SK-N-SH (cell line): ENCODE measurements around the gene EPYC. TPM values are rescaled to one million over a fixed set of nuclear protein-coding genes. Genes with fewer than 3 reads are reported as not detected.
"Not testable (repeated sequence)": the region's sequence is repeated elsewhere in the genome, so short reads cannot be mapped to it uniquely, and the experiment has no call there.

Source experiments
- CTCF ChIA-PET: fragments of 300-600, 350-600 bp; formaldehyde crosslinking; extraction: SDS; loops from one replicate; lab custom pipeline; 2021; lab: Yijun Ruan, JAX
- POLR2A ChIA-PET: fragments of 350-600 bp; sonication (Branson Sonifier 250); formaldehyde crosslinking; extraction: SDS; loops from one replicate; lab custom pipeline; 2020; ENCODE audit warnings: antibody characterized with exemption, inconsistent platforms; lab: Yijun Ruan, JAX
- DNase-seq: peaks from one replicate; pipeline ENCODE4 v3.0.0; 2012
- H2AFZ ChIP-seq: fragments of 200-600 bp; sonication (generic); 2 replicates; pipeline ENCODE4 v1.8.1; 2016; ENCODE audit warnings: antibody characterized with exemption, mild to moderate bottlenecking, low read depth
- H3F3A ChIP-seq: fragments of 200-600 bp; sonication (generic); replicated peaks from 2 replicates; pipeline ENCODE3; 2016; ENCODE audit warnings: antibody characterized with exemption, mild to moderate bottlenecking; ENCODE audit not compliant: insufficient read depth
- H3K27ac ChIP-seq, 2 experiments: fragments of 200-500 bp in 1 of 2; fragments of 200-600 bp in 1 of 2; sonication (Bioruptor generic) in 1 of 2; sonication (generic), shearing (Covaris generic) in 1 of 2; 2 replicates each; pipeline versions ENCODE4 v1.5.1 to v1.6.1; 2014 to 2016; ENCODE audit warnings: low read depth in 2 of 2, inconsistent platforms in 1 of 2, low read length in 1 of 2, mild to moderate bottlenecking in 1 of 2, mixed read lengths in 1 of 2
- H3K27me3 ChIP-seq: fragments of 200-600 bp; sonication (generic), shearing (Covaris generic); 2 replicates; pipeline ENCODE4 v1.6.1; 2016; ENCODE audit warnings: mixed run types; ENCODE audit not compliant: insufficient read depth
- H3K36me3 ChIP-seq, 2 experiments: fragments of 200-500 bp in 1 of 2; fragments of 200-600 bp in 1 of 2; sonication (Bioruptor generic) in 1 of 2; sonication (generic) in 1 of 2; replicated peaks in 1 of 2; 2 replicates each; pipeline versions ENCODE3 to v1.5.1; 2014 to 2016; ENCODE audit warnings: low read length in 1 of 2, mild to moderate bottlenecking in 1 of 2; ENCODE audit not compliant: insufficient read depth in 2 of 2, control insufficient read depth in 1 of 2
- H3K4me1 ChIP-seq, 2 experiments: fragments of 200-500 bp in 1 of 2; fragments of 200-600 bp in 1 of 2; sonication (Bioruptor generic) in 1 of 2; sonication (generic), shearing (Covaris generic) in 1 of 2; 2 replicates each; pipeline versions ENCODE4 v1.5.1 to v1.6.1; 2014 to 2016; ENCODE audit warnings: low read depth in 1 of 2, low read length in 1 of 2, mixed run types in 1 of 2; ENCODE audit not compliant: insufficient read depth in 2 of 2, control insufficient read depth in 1 of 2
- H3K4me2 ChIP-seq: fragments of 200-600 bp; sonication (generic), shearing (Covaris generic); 2 replicates; pipeline ENCODE4 v1.6.1; 2017; ENCODE audit warnings: mixed run types
- H3K4me3 ChIP-seq, 2 experiments: fragments of 200-500 bp in 1 of 2; fragments of 200-600 bp in 1 of 2; sonication (Bioruptor generic) in 1 of 2; sonication (generic), shearing (Covaris generic) in 1 of 2; 2 replicates each; pipeline versions ENCODE4 v1.5.1 to v1.8.1; 2014 to 2016; ENCODE audit warnings: low read depth in 2 of 2, inconsistent platforms in 1 of 2, low read length in 1 of 2, mild to moderate bottlenecking in 1 of 2, mixed read lengths in 1 of 2, moderate library complexity in 1 of 2
- H3K79me2 ChIP-seq: fragments of 200-600 bp; sonication (generic); 2 replicates; pipeline ENCODE4 v1.8.1; 2017; ENCODE audit warnings: mild to moderate bottlenecking; ENCODE audit not compliant: insufficient read depth
- H3K9ac ChIP-seq: fragments of 200-600 bp; sonication (generic); 2 replicates; pipeline ENCODE4 v1.6.1; 2017; ENCODE audit warnings: mixed run types
- H3K9me2 ChIP-seq: fragments of 200-600 bp; sonication (generic); 2 replicates; pipeline ENCODE4 v1.6.1; 2017; ENCODE audit warnings: mixed run types
- H3K9me3 ChIP-seq: fragments of 200-600 bp; sonication (generic); 2 replicates; pipeline ENCODE4 v1.6.1; 2017; ENCODE audit warnings: mixed run types, mild to moderate bottlenecking, moderate library complexity
- H4K20me1 ChIP-seq: fragments of 200-600 bp; sonication (generic); 2 replicates; pipeline ENCODE4 v1.6.1; 2017; ENCODE audit warnings: mild to moderate bottlenecking, mixed run types; ENCODE audit not compliant: insufficient read depth
- EP300 ChIP-seq, 2 experiments: IDR thresholded peaks; 2 replicates each; pipeline versions ENCODE4 v1.4.0 to v1.6.1; 2012; ENCODE audit warnings: borderline replicate concordance in 1 of 2, low read depth in 1 of 2, low read length in 1 of 2
- EZH2phosphoT487 ChIP-seq: fragments of 200-600 bp; sonication (generic); IDR thresholded peaks from 2 replicates; pipeline ENCODE4 v1.6.1; 2017; ENCODE audit warnings: low read depth, mixed run types, mild to moderate bottlenecking, antibody characterized with exemption, moderate library complexity, borderline replicate concordance
- FOXJ3 ChIP-seq: sonication (generic); formaldehyde crosslinking; IDR thresholded peaks from 2 replicates; pipeline ENCODE4 v1.5.1; 2020; ENCODE audit warnings: mild to moderate bottlenecking, missing genetic modification reagents
- MEF2A ChIP-seq: IDR thresholded peaks from 2 replicates; pipeline ENCODE4 v1.4.0; 2012; ENCODE audit warnings: low read depth, borderline replicate concordance
- RFX5 ChIP-seq: IDR thresholded peaks from 2 replicates; pipeline ENCODE4 v1.6.1; 2012; ENCODE audit warnings: mild to moderate bottlenecking, improper control_type of control experiment, low read length
- RXRA ChIP-seq: IDR thresholded peaks from 2 replicates; pipeline ENCODE4 v1.4.0; 2012; ENCODE audit warnings: low read depth, mild to moderate bottlenecking, borderline replicate concordance
- YY1 ChIP-seq: IDR thresholded peaks from 2 replicates; pipeline ENCODE4 v1.4.0; 2012; ENCODE audit warnings: low read depth, mild to moderate bottlenecking
- WGBS: methylation state at CpG from one replicate; pipeline ENCODE4 v1.1.6; 2017; ENCODE audit warnings: low lambda C conversion rate; 5-methylcytosine and 5-hydroxymethylcytosine counted together
- polyA plus RNA-seq, 3 experiments: library from polyadenylated mRNA; depleted of rRNA; stranded (reverse); fragments of >200 nt; gene quantifications; 2 replicates each; pipeline ENCODE4 v1.2.3, GENCODE V29; 2012
- TF ChIP-seq, protein P1 (sequence below): fragments of 200-600 bp; sonication (generic); IDR thresholded peaks from 2 replicates; pipeline ENCODE4 v1.6.1; 2017; ENCODE audit warnings: antibody characterized with exemption, mild to moderate bottlenecking, moderate library complexity
- TF ChIP-seq, protein P2 (sequence below): IDR thresholded peaks from 2 replicates; pipeline ENCODE4 v1.4.0; 2012; ENCODE audit warnings: low read depth
- TF ChIP-seq, protein P3 (sequence below): IDR thresholded peaks from 2 replicates; pipeline ENCODE4 v1.4.0; 2012; ENCODE audit warnings: low read depth, borderline replicate concordance
- TF ChIP-seq, protein P4 (sequence below): fragments of 150-350 bp; IDR thresholded peaks from 2 replicates; pipeline ENCODE4 v1.6.1; 2017; ENCODE audit warnings: antibody characterized with exemption, low read length, low read depth, borderline replicate concordance

EPYC gene
- polyA plus RNA-seq, 1 of the 3 experiments (the other 2 are of a cell fraction), result not detected

DNA sequence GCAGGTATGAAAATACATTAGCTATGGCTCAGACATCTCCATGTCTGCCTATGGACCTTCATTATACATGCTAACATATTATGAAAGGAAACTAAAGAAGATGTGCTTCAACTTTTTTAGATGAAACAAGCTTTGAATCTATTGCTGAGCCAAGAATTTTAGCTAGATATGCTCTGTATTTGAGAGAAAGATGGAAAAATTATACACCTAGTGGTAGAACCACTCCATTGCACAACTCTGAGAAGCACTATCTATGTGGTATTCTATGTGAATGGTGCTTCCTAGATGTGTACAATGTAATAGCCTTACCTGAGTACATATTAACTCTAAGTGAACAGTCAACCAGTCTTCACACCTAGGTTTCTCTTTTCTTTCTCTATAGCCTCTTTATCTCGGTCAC lies 17.3 kb downstream of the EPYC start:
- H3K27ac ChIP-seq, result no peak overlapping the region
- H3K27me3 ChIP-seq, result no peaks in the 10 kb centered on the region
- 67% methylated on average over 1 of the region's 1 CpG for WGBS
- H3F3A ChIP-seq, result no peaks in the 10 kb centered on the region
- H3K9ac ChIP-seq, result no peak overlapping the region
- TF ChIP-seq, protein P1, sequence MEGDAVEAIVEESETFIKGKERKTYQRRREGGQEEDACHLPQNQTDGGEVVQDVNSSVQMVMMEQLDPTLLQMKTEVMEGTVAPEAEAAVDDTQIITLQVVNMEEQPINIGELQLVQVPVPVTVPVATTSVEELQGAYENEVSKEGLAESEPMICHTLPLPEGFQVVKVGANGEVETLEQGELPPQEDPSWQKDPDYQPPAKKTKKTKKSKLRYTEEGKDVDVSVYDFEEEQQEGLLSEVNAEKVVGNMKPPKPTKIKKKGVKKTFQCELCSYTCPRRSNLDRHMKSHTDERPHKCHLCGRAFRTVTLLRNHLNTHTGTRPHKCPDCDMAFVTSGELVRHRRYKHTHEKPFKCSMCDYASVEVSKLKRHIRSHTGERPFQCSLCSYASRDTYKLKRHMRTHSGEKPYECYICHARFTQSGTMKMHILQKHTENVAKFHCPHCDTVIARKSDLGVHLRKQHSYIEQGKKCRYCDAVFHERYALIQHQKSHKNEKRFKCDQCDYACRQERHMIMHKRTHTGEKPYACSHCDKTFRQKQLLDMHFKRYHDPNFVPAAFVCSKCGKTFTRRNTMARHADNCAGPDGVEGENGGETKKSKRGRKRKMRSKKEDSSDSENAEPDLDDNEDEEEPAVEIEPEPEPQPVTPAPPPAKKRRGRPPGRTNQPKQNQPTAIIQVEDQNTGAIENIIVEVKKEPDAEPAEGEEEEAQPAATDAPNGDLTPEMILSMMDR, result peak; percentile 19; the same call in 1 of the 2 replicates
- no peak for TF ChIP-seq FOXJ3 (CRISPR knock-in tag)
- TF ChIP-seq, protein P2, sequence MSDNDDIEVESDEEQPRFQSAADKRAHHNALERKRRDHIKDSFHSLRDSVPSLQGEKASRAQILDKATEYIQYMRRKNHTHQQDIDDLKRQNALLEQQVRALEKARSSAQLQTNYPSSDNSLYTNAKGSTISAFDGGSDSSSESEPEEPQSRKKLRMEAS, result no peak
- H3K36me3 ChIP-seq, result no peaks in the 10 kb centered on the region
- H3K4me2 ChIP-seq, result no peak overlapping the region
- no peak for DNase-seq
- H3K4me1 ChIP-seq, result no peaks in the 10 kb centered on the region
- no peak overlapping the region for H3K4me3 ChIP-seq
- no peaks in the 10 kb centered on the region for H4K20me1 ChIP-seq
- ChIA-PET POLR2A (no interaction called here), CTCF (interaction anchor here (0.6 to 3.8 kb wide), 5 partner anchors 9 to 368 kb away, joined by 3 to 11 read pairs (median 3); partner anchors contain the start of gene LUM)
- H3K9me2 ChIP-seq, result no peaks in the 10 kb centered on the region
- H2AFZ ChIP-seq, result no peak overlapping the region
- H3K9me3 ChIP-seq, result no peaks in the 10 kb centered on the region
- no peaks in the 10 kb centered on the region for H3K79me2 ChIP-seq

DNA sequence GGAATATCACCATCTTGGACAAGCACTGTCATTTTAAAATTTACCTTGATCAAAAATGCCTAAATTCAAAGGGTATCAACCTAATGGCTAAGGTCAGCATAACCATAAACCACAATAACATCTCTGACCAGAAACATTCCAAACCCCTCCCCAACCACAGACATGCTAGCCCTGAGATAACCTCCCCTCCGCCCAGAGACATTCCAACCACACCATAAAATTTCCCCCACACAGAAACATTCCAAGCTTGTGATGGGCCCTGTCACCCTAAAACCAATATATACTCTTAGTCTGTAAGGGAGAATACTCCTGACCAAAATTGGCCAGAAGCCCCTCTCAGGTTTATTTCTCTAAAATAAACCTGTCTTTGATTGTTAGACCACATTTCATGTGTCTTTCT lies 17.7 kb downstream of the EPYC start:
- H4K20me1 ChIP-seq, result no peaks in the 10 kb centered on the region
- no peaks in the 10 kb centered on the region for H3K36me3 ChIP-seq
- H3K9me3 ChIP-seq, result no peaks in the 10 kb centered on the region
- no peak overlapping the region for H3K9ac ChIP-seq
- CTCF ChIA-PET, result interaction anchor here (1.3 to 3.8 kb wide), 3 partner anchors 9 to 368 kb away, joined by 3 to 11 read pairs (median 5); partner anchors contain the start of gene LUM
- H3K27me3 ChIP-seq, result no peaks in the 10 kb centered on the region
- no peaks in the 10 kb centered on the region for H3K79me2 ChIP-seq
- no peaks in the 10 kb centered on the region for H3K4me1 ChIP-seq
- WGBS, result 100% methylated on average over 1 of the region's 1 CpG
- no peaks in the 10 kb centered on the region for H3K9me2 ChIP-seq
- no peaks in the 10 kb centered on the region for H3F3A ChIP-seq
- no peak overlapping the region for H3K4me2 ChIP-seq
- no peak for DNase-seq
- TF ChIP-seq, protein P3, sequence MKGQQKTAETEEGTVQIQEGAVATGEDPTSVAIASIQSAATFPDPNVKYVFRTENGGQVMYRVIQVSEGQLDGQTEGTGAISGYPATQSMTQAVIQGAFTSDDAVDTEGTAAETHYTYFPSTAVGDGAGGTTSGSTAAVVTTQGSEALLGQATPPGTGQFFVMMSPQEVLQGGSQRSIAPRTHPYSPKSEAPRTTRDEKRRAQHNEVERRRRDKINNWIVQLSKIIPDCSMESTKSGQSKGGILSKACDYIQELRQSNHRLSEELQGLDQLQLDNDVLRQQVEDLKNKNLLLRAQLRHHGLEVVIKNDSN, result no peak
- TF ChIP-seq EP300 (IDR thresholded peaks at IDR 0.05; ENCODE audit: borderline replicate concordance in 1 of 2, low read depth in 1 of 2, low read length in 1 of 2) (no peak), RXRA (no peak), YY1 (no peak), MEF2A (no peak), EZH2phosphoT487 (no peak), RFX5 (no peak)
- TF ChIP-seq, protein P2, result no peak
- TF ChIP-seq, protein P4, sequence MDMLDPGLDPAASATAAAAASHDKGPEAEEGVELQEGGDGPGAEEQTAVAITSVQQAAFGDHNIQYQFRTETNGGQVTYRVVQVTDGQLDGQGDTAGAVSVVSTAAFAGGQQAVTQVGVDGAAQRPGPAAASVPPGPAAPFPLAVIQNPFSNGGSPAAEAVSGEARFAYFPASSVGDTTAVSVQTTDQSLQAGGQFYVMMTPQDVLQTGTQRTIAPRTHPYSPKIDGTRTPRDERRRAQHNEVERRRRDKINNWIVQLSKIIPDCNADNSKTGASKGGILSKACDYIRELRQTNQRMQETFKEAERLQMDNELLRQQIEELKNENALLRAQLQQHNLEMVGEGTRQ, result no peak
- no peak overlapping the region for H2AFZ ChIP-seq
- no peak overlapping the region for H3K27ac ChIP-seq
- H3K4me3 ChIP-seq, result no peak overlapping the region
- POLR2A ChIA-PET, result no interaction called here

DNA sequence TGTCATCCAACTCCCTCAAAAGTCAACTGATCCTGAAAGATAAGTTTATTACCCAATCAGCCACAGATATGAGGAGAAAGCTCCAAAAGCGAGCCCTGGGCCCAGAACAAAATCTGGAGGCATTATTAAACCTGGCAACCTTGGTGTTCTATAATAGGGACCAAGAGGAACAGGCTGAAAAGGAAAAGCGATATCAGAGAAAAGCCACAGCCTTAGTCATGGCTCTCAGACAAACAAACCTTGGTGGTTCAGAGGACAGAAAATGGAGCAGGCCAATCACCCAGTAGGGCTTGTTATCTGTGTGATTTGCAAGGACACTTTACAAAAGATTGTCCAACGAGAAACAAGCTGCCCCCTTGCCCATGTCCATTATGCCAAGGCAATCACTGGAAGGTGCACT lies 19.4 kb downstream of the EPYC start:
- H4K20me1 ChIP-seq, H3K27me3 ChIP-seq, H3K4me1 ChIP-seq, H3K79me2 ChIP-seq, H3K27ac ChIP-seq, DNase-seq, H3K9ac ChIP-seq, H3K4me2 ChIP-seq, H3K9me2 ChIP-seq, POLR2A ChIA-PET, H3K4me3 ChIP-seq, H3K9me3 ChIP-seq, H3F3A ChIP-seq, H3K36me3 ChIP-seq, H2AFZ ChIP-seq: not testable (repeated sequence)
- 47% methylated on average over 3 of the region's 3 CpGs for WGBS
- CTCF ChIA-PET, result interaction anchor here (3.8 kb wide), 1 partner anchor 370 kb away, joined by 11 read pairs; no protein-coding TSS in a partner anchor
